ENCODE data around the gene USP7. TPM values are rescaled to one million over a fixed set of nuclear protein-coding genes. Genes with fewer than 3 reads are reported as not detected.

Gene USP7
- polyA plus RNA-seq, 1 of the 3 experiments (the other 2 are of a cell fraction) = 8.6 TPM

DNA sequence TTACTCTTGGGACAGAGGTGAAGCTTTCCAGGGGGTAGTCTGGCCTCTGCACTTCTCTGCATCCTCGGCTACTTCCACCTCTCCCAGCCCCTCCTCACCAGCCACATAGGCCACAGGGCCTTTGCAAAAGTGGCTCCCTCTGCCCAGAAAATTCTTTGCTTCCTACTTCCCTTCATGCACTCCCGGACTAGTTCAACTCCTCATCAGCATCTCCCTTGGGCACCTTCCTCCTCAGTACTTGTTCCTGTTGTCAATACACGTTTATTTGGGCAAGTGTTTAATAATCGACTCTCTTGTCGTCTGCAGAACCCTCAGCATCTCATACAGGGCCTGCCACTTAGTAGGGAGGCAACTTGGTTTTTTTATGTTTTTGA lies 23.1 kb upstream of the USP7 start:
- H2AFZ ChIP-seq (ENCODE audit: low read depth) = no peak overlapping the region
- H3K4me1 ChIP-seq (ENCODE audit: control insufficient read depth in 1 of 2, insufficient read depth in 2 of 2, low read depth in 1 of 2, low read length in 1 of 2) = no peaks in the 10 kb centered on the region
- H3K27ac ChIP-seq (ENCODE audit: low read depth in 2 of 2, low read length in 1 of 2) = no peak overlapping the region
- H3K4me2 ChIP-seq = no peak overlapping the region
- TF ChIP-seq PBX3 (IDR thresholded peaks at IDR 0.05) (no peak), NFIC (IDR thresholded peaks at IDR 0.05; ENCODE audit: borderline replicate concordance) (no peak)
- whole genome bisulfite sequencing (ENCODE audit: low lambda C conversion rate) = 70% methylated on average over 5 of the region's 5 CpGs
- H3K27me3 ChIP-seq (ENCODE audit: insufficient read depth) = no peaks in the 10 kb centered on the region
- no peak for DNase-seq
- POLR2A ChIA-PET = no interaction called here
- H4K20me1 ChIP-seq (ENCODE audit: insufficient read depth) = no peaks in the 10 kb centered on the region
- CTCF ChIA-PET = no interaction called here
- no peaks in the 10 kb centered on the region for H3K79me2 ChIP-seq (ENCODE audit: insufficient read depth)
- H3F3A ChIP-seq (replicated peaks; ENCODE audit: insufficient read depth) = no peaks in the 10 kb centered on the region
- H3K9me3 ChIP-seq = no peaks in the 10 kb centered on the region
- no peak overlapping the region for H3K9ac ChIP-seq
- no peak overlapping the region for H3K4me3 ChIP-seq (ENCODE audit: low read depth in 2 of 2, low read length in 1 of 2)
- no peaks in the 10 kb centered on the region for H3K36me3 ChIP-seq (replicated peaks in 1 of 2; ENCODE audit: control insufficient read depth in 1 of 2, insufficient read depth in 2 of 2, low read length in 1 of 2)
- H3K9me2 ChIP-seq = no peaks in the 10 kb centered on the region

- Histone ChIP-seq H3F3A (replicated peaks; ENCODE audit: insufficient read depth) (no peaks in the 10 kb centered on the region), H3K36me3 (replicated peaks in 1 of 2; ENCODE audit: control insufficient read depth in 1 of 2, insufficient read depth in 2 of 2, low read length in 1 of 2) (no peaks in the 10 kb centered on the region), H3K4me1 (ENCODE audit: control insufficient read depth in 1 of 2, insufficient read depth in 2 of 2, low read depth in 1 of 2, low read length in 1 of 2) (no peaks in the 10 kb centered on the region), H3K27me3 (ENCODE audit: insufficient read depth) (no peaks in the 10 kb centered on the region), H3K27ac (ENCODE audit: low read depth in 2 of 2, low read length in 1 of 2) (no peak overlapping the region), H3K79me2 (ENCODE audit: insufficient read depth) (no peaks in the 10 kb centered on the region), H3K9me3 (no peaks in the 10 kb centered on the region), H2AFZ (ENCODE audit: low read depth) (no peak overlapping the region), H3K9me2 (no peaks in the 10 kb centered on the region), H3K9ac (no peak overlapping the region), H4K20me1 (ENCODE audit: insufficient read depth) (no peaks in the 10 kb centered on the region), H3K4me3 (ENCODE audit: low read depth in 2 of 2, low read length in 1 of 2) (no peak overlapping the region), H3K4me2 (no peak overlapping the region)
- DNase-seq = no peak
- 68% methylated on average over 6 of the region's 6 CpGs for WGBS (ENCODE audit: low lambda C conversion rate)
- no peak for TF ChIP-seq CHD2 (IDR thresholded peaks at IDR 0.05; ENCODE audit: low read length, partially characterized antibody)
- no peak for TF ChIP-seq POLR2AphosphoS5 (IDR thresholded peaks at IDR 0.05; ENCODE audit: low read depth, low read length)
- no peak for TF ChIP-seq CTCF (IDR thresholded peaks at IDR 0.05)
- TF ChIP-seq GABPA (IDR thresholded peaks at IDR 0.05; ENCODE audit: low read depth) = no peak
- TF ChIP-seq SIN3A (IDR thresholded peaks at IDR 0.05; ENCODE audit: borderline replicate concordance, low read depth, low read length) = no peak
- no peak for TF ChIP-seq ELF1 (IDR thresholded peaks at IDR 0.05)
- no peak for TF ChIP-seq RFX5 (IDR thresholded peaks at IDR 0.05; ENCODE audit: low read length)
- TF ChIP-seq MEF2A (IDR thresholded peaks at IDR 0.05; ENCODE audit: borderline replicate concordance, low read depth) = no peak
- TF ChIP-seq, protein P1, sequence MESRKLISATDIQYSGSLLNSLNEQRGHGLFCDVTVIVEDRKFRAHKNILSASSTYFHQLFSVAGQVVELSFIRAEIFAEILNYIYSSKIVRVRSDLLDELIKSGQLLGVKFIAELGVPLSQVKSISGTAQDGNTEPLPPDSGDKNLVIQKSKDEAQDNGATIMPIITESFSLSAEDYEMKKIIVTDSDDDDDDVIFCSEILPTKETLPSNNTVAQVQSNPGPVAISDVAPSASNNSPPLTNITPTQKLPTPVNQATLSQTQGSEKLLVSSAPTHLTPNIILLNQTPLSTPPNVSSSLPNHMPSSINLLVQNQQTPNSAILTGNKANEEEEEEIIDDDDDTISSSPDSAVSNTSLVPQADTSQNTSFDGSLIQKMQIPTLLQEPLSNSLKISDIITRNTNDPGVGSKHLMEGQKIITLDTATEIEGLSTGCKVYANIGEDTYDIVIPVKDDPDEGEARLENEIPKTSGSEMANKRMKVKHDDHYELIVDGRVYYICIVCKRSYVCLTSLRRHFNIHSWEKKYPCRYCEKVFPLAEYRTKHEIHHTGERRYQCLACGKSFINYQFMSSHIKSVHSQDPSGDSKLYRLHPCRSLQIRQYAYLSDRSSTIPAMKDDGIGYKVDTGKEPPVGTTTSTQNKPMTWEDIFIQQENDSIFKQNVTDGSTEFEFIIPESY (IDR thresholded peaks at IDR 0.05; ENCODE audit: borderline replicate concordance, low read depth) = no peak
- TF ChIP-seq NRF1 (IDR thresholded peaks at IDR 0.05; ENCODE audit: low read depth, low read length) = no peak
- POLR2A ChIA-PET = no interaction called here
- CTCF ChIA-PET = no interaction called here
Observed at GRCh38 chr16:8986111-8986510, 22.4 kb upstream of the USP7 start.
